Activated CD8-positive, alpha-beta memory T cell treated with anti-CD3 and anti-CD28 coated beads, Interleukin-2, amount 50 U/mL, for 48 hours (primary cell): Measurements from ENCODE around the gene KCNT2.
"Not testable (repeated sequence)": the region's sequence is repeated elsewhere in the genome, so short reads cannot be mapped to it uniquely, and the experiment has no call there.

Source experiments
- DNase-seq: peaks from one replicate; pipeline ENCODE4 v3.0.0-alpha.2; 2020

KCNT2 gene

GRCh38 chr1:196590012-196590708, 18.1 kb downstream of the KCNT2 start:
- DNase-seq = no peak

DNA sequence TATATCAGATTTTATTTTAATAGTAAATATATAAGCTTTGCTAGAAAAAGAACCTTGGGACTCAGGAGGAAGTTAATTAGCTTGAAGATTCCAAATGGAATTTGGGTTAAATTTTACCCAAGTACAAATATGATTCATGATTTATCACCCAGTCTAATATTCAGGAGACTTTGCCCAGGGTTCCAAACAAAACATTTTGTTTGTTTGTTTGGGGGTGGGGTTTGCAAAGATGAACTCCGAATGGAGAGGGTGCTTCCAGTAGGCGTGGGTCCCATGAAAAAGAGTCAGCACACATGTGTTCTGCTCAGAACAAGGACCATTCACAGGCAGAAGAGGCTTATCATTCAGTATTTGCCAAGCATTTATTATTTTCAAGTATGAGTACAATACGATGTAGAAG, 23.5 kb downstream of the KCNT2 start:
- no peak for DNase-seq

GRCh38 chr1:196577386-196577785, 30.9 kb downstream of the KCNT2 start:
- DNase-seq = no peak

- no peak for DNase-seq
Observed at GRCh38 chr1:196573226-196573625, 35.0 kb downstream of the KCNT2 start.

DNA sequence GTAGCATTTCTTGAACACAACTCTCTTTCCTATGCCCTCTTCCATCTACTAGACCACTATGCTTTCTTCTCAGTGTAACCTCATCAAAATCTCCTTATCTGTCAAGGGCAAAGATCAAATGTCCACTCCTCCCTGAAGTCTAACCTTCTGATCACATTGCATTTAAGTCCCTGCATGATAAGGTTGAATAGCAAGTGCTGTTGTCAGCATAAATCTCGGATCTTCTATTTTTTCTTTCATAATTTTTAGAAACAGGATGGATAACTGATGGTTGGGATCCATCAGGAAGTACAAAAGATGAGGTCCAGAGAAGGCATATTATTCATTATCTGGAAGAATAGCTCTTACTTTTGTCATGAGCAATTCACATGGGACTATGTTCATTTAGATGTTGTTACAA, 41.0 kb downstream of the KCNT2 start:
- no peak for DNase-seq

- no peak for DNase-seq
Observed at GRCh38 chr1:196563768-196564167, 44.5 kb downstream of the KCNT2 start.

DNA sequence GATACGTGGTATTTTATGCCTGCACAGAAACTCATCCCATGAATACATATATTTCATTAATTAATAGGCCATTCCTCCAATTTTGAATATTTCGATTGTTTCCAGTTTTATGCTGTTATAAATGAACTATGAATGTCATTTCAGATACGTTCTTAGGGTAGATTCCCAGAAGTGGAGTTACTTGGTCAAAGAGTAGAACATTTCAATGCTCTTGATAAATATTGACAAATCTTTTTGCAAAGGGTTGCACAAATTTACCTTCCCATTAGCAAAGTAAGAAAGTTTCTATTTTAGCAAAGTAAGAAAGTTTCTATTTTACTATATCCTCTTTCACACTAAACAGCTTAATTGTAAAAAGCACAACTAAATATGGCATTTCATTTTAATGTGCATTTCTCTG, 48.9 kb downstream of the KCNT2 start:
- DNase-seq = no peak

DNA sequence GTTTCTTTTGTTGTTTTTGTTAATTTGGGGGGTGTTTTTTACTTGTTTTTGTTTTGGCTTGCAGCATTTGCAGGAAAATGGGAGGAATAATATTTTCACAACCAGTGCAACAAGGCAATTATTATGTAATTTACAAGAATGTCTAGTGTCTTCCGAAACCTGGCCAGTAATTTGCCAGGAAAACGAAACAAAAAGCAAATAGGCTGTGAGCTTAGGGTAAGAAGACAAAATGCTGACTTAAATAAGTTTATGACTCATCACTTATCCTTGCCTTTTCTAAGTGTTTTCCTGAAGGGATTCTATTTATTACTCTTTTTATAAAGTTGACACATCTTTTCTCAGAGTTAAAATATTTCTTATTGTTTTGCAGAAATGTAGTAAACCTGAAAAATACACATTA, 49.8 kb downstream of the KCNT2 start:
- DNase-seq = no peak

DNA sequence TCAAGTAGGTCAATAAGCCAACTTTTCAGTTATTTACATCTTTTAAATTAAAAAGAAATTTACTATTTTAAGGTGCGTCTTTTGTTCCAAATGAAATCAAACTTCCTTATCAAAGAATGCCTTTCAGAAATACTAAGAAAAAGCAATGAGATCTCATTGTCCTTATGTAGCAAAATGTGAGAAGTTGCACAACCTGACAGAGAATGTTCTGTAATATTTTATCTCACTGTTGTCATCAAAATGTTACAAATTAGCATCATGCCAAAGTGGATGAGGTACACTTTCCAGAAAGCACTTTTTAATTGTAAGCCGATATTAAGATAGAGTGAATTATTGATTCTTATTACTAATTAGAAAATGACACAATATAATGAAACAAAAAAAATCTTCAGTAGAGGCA, 50.4 kb downstream of the KCNT2 start:
- no peak for DNase-seq

- DNase-seq = no peak
Observed at GRCh38 chr1:196550731-196551130, 57.5 kb downstream of the KCNT2 start.

DNA sequence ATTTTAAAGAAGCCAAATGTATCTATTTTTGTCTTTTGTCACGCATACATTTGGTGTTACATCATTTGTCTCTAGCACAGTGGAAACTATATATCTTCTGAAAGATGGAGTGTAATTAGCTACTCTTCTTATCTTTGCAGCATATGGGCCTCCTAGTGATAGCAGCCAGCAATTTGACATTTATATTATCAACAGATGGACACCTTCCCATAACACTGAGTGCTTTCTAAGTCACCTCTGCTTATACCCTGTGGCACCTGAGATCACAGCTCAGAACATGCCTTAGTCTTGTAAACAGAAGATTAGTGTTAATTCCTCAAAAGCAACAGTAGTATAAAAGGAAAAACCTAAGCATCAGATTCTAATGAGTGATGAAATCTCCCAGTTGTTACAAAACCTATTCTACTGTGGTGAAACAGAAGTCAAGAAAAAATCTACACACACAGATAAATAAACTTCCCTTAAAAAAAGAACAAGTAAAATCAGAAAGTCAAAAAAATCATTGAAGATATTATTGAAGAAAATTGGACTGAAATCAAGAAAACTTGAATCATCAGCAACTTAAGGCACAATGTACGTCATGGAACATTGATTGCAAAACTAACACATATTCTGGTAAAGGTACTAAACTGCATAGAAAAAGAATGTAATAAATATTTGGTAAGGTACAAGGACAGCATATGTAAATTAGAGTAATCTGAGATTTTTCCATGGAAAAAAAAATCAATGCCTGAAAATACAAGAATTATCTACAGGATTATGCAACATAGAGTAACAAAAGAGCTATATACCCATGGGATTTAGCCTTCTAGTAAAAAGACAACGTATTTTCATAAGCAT, 61.7 kb downstream of the KCNT2 start:
- no peak for DNase-seq

- DNase-seq = no peak
Observed at GRCh38 chr1:196545222-196545621, 63.0 kb downstream of the KCNT2 start.

DNA sequence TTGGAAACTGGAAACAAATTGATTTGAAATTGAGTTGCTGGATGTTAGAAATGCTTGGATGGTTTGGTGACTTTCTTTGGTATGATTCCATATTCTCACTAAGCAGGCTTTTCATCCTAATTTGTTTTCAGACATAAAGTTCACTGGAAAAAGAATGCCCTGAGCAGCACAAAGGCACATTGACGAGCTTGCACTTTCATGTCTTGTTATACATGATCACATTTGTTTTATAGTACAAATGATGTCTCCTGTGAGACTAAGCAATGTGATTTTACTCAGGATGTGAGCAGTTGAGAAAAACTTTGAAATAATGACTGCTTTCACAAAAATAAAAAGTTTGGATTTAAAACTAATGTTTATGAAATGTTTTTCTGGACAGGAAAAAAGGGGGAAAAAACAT, 63.6 kb downstream of the KCNT2 start:
- no peak for DNase-seq

DNA sequence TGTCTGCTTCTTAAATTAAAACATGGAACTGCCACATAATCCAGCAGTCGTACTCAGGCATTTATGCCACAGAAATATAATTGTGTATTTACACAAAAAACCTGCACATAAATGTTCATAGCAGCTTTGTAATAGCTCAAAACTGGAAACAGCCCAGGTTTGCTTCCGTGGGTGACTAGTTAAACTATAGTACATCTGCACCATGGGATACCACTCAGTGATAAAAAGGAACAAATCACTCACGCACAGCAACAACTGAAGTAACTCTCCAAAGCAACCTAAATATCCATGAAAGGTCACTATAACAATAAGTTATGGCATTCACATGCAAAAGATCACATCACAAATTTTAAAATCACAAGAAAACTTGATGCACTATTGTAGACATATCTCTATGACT, 64.4 kb downstream of the KCNT2 start:
- DNase-seq = no peak

DNA sequence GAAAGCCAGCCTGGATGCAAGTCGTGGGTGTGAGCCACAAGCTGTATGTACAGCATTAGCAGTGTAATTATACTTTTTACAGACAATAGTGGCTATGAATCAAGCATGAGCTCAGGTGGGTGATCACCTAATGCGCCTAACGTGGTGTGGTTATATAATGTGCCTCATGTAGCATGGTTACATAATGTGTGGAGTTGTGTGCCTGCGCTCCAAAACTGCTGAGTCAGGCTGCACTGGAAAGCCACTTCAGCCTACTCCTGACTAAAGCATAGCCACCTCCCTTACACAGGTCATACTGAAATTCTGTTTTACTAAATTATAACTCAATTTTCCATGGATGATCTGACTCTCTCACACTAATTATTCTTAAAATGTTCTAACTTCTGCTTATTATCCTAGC, 69.8 kb downstream of the KCNT2 start:
- no peak for DNase-seq

DNA sequence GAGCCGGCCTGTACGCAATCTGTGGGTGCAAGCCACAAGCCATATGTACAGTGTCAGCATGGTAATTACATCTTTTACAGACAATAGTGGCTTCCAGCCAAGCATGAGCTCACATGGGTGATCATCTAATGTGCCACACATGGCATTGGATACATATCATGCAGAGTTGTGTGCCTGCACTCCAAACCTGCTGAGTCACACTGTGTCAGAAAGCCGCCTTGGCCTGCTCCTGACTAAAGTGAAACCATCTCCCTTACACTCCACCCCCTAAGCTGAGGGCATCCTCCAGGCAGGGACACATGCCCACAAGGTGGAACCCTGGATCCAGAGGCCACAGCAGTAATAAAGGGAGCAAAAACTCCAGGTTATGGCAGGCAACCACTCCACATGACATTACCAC, 72.5 kb downstream of the KCNT2 start:
- no peak for DNase-seq

DNA sequence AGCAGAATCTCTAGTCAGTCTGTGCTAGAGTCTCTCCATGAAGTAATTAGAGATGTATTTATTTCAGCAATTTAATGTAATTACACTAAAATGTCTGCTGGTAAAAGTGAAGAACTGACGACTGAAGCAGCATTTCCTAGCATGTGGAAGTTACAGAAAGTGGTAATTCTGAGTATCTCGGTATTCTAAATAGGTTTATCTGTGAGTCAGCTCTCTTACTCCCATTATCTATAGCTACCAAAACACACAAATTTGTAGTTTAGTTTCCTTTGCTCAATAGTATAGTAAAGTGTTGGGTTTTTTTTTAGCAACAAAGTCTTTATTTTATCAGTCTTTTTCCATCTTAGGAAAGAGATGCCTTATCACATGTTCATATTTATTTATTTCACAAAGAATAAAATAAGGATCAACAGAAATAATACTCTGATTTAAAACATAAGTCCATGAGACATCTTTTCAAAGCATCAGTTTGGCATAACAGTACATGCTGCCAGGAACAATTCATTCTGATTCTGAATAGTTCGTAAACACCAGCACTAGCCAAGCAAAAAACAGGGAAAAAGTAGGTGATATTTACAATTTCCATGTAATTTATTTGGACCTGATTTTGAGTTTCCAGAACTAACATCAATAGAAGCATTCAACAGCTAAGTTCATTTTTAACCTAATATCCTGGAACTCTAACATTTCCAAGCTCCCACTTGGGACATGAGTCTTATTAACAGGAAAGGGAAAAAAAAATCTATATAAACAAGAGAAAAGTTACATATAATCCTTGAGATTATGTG, 76.3 kb downstream of the KCNT2 start:
- DNase-seq = no peak

- no peak for DNase-seq
Observed at GRCh38 chr1:196527919-196528318, 80.3 kb downstream of the KCNT2 start.

GRCh38 chr1:196522574-196523345, 85.5 kb downstream of the KCNT2 start:
- DNase-seq = not testable (repeated sequence)

GRCh38 chr1:196517193-196517592, 91.0 kb downstream of the KCNT2 start:
- DNase-seq = no peak

DNA sequence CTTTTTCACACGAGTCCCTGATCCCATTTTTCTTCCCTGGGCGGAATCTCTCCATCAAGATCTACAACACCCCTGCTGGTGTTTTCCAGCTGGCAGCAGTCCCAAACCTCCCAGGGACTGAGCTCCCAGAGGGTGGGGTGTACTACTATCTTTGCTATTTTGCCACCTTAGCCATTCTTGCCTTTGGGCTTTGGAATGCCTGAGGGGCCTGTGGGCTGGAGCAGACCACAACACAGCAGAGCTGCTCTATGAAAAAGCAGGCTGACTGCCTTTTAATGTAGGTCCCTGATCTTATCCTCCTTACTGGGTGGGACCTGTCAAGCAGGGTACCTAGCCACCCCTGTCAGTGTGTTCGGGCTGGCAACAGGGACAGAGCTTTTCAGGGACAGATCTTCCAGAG, 91.9 kb downstream of the KCNT2 start:
- no peak for DNase-seq

DNA sequence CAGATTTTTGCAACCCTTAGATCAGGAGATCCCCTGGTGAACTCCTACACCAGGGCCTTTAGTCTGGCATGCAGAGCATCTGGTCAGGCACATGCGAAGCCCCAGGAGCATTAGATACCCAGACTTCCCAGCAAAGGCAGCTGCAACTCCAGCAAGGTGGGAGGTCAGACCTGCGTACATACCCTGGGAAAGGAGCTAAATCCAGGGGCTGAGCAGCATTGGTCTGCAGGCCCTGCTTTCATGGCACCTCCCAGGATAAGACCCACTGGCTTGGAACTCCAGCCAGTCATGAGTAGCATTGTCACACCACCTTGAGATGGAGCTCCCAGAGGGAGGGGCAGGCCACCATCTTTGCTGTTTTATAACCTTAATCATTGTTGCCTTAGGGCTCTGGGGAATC, 92.3 kb downstream of the KCNT2 start:
- DNase-seq = no peak

DNA sequence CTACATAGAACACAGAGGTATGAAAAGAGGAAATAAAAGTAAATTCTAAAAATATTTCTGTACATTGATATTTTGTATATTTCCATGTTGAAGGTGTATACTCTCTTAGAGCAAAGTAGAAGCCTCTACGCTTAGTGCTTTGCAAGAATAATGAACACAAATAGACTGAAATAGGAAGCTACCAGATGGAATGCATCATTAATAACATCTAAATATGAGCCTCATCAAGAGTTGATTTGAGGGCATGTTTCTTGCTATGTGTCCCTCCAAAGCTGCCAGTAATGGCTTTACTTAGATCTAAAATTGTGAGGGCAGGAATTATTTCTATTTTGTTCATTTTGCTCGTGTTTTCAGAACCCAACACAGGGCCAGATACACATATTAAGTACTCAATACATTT, 94.4 kb downstream of the KCNT2 start:
- DNase-seq = no peak
